Neuron (in vitro differentiated cells): Measurements from ENCODE around the gene CUX1.
"Not testable (repeated sequence)": the region's sequence is repeated elsewhere in the genome, so short reads cannot be mapped to it uniquely, and the experiment has no call there.

Experiments used
- H2AFZ ChIP-seq: one replicate; pipeline ENCODE4 v1.6.1; 2013; ENCODE audit warnings: low read depth, mild to moderate bottlenecking, inconsistent platforms, low read length, moderate library complexity
- H3K27me3 ChIP-seq: one replicate; pipeline ENCODE4 v1.6.1; 2013; ENCODE audit warnings: low read length; ENCODE audit not compliant: insufficient read depth
- H3K36me3 ChIP-seq: one replicate; pipeline ENCODE4 v1.6.1; 2013; ENCODE audit warnings: low read length; ENCODE audit not compliant: insufficient read depth
- H3K4me1 ChIP-seq: one replicate; pipeline ENCODE4 v1.6.1; 2013; ENCODE audit warnings: low read length; ENCODE audit not compliant: insufficient read depth
- H3K4me3 ChIP-seq: 2 replicates; pipeline ENCODE4 v1.5.1; 2013; ENCODE audit warnings: mild to moderate bottlenecking, low read length, moderate library complexity
- H3K9me3 ChIP-seq: one replicate; pipeline ENCODE4 v1.6.1; 2013; ENCODE audit warnings: low read length

Gene CUX1

DNA sequence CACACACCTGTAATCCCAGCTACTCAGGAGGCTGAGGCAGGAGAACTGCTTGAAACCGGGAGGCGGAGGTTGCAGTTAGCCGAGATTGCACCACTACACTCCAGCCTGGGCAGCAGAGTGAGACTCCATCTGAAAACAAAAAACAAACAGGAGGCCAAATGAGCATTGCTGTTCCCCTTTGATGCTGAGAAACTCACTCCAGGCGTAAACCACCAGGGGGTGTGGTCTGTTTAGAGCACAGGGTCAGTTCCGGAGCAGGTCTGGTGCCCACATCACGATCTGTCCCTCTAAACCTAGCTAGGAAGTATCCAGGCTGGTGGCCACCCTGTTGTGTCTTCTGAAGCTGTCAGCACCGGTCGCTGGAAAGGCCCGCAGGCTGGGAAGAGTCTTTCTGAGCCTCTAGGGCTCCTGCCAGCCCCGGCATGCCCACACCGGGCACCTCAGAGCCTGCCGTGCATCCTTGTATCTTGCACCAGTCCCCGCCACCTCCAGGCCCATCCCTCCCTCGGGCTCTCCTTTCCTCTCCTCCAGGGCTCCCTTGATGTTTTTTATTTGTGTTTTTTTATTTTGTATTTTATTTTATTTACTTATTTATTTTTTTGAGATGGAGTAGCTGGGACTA lies 402.9 kb downstream of the CUX1 start:
- no peak overlapping the region for H3K4me3 ChIP-seq
- no peak overlapping the region for H2AFZ ChIP-seq
- H3K4me1 ChIP-seq: peaks cover under 1% of the 10 kb centered on the region
- no peaks in the 10 kb centered on the region for H3K9me3 ChIP-seq
- peaks cover 5% of the 10 kb centered on the region for H3K36me3 ChIP-seq
- no peaks in the 10 kb centered on the region for H3K27me3 ChIP-seq

DNA sequence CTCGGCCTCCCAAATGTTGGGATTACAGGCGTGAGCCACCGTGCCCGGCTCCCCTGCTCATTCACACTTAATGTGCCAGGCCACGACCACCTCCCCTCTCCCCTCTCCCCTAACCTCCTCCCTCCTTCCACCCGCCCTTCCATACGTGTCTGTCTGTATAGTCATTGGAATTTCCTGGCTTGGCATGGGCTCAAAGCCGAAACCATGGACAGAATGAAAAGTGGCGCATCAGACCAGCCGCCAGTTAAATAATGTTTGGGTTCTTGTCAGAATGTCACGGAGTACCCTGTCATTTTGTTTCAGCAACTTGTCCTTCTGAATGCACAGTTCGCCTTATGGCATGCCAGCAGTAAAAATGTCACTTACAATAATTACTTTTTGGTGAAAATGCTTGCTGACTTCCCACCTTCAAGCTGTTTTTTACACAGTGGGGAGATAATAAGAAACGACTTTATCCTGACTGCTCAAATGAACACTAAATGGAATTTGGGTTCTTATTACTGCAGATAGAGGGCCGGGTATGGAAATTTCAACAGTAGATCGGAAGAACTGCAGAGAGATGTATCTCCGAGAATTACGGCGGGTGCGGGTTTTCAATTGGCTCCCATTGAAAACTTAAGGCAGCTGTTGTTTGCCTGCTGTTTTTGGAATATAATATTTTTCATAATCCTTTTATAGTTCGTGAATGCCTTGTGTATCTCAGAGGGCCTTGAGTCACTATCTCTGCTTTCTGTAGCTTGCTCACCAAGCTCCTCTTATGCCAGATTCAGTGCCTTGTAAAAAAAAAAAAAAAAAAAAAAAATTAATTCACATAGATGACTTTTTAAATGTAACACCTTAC lies 403.8 kb downstream of the CUX1 start:
- no peaks in the 10 kb centered on the region for H3K27me3 ChIP-seq
- no peak overlapping the region for H3K4me3 ChIP-seq
- no peaks in the 10 kb centered on the region for H3K4me1 ChIP-seq
- H3K9me3 ChIP-seq: no peaks in the 10 kb centered on the region
- H3K36me3 ChIP-seq: peaks cover 5% of the 10 kb centered on the region
- no peak overlapping the region for H2AFZ ChIP-seq

DNA sequence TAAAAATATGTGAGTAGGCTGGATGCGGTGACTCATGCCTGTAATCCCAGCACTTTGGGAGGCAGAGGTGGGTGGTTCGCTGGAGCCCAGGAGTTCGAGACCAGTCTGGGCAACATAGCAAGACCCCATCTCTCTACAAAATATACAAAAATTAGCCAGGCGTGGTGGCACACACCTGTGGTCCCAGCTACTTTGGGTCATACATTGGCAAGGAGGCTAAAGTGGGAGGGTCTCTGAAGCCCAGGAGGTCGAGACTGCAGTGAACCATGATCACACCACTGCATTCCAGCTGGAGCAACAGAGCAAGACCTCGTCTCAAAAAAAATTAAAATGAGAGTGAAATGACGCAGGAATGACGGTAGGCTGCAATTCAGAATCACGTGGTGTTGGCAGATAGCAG lies 404.5 kb downstream of the CUX1 start:
- Histone ChIP-seq H3K4me1 (no peaks in the 10 kb centered on the region), H3K4me3 (no peak overlapping the region), H3K9me3 (no peaks in the 10 kb centered on the region), H2AFZ (no peak overlapping the region), H3K36me3 (no peaks in the 10 kb centered on the region), H3K27me3 (no peaks in the 10 kb centered on the region)

DNA sequence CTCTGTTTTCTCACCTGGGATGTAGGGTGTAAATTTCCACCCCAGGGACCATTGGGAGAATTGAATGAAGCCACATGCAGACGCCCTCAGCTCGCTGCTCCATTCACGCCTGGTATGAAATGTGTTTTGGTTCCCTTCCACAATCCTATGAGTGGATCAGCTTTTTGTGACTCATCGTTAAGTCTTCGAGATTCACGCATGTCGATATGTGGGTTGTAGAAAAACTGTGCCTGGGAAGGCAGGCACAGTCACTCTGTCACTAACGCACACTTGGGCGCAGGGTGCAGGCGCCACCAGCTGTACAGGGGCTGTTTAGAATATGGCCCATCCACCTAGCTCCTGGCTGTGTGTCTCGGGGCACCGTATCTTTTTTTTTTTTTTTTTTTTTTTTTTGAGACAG lies 405.0 kb downstream of the CUX1 start:
- H2AFZ ChIP-seq: no peak overlapping the region
- H3K9me3 ChIP-seq: no peaks in the 10 kb centered on the region
- no peaks in the 10 kb centered on the region for H3K4me1 ChIP-seq
- H3K36me3 ChIP-seq: peaks cover 4% of the 10 kb centered on the region
- no peaks in the 10 kb centered on the region for H3K27me3 ChIP-seq
- H3K4me3 ChIP-seq: no peak overlapping the region

DNA sequence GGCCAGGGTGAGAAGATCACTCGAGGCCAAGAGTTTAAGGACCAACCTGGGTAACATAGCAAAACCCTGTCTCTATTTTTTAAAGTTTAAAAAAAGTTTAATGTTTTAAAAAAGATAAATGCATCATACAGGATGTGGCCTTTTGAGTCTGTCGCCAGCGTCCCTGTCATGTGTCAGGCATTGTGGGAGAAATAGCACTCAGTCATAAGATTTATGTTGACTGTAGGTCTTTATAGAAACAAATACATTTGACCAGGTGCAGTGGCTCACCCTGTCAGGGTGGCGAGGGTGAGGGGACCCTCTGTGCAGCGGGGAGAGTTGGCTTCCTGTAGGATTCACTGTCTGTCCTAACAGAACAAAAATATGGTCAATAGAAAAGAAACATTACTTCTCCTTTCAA lies 405.8 kb downstream of the CUX1 start:
- Histone ChIP-seq H3K4me1 (no peaks in the 10 kb centered on the region), H3K27me3 (no peaks in the 10 kb centered on the region), H3K4me3 (no peak overlapping the region), H3K9me3 (no peaks in the 10 kb centered on the region), H2AFZ (no peak overlapping the region), H3K36me3 (peaks cover 11% of the 10 kb centered on the region)

DNA sequence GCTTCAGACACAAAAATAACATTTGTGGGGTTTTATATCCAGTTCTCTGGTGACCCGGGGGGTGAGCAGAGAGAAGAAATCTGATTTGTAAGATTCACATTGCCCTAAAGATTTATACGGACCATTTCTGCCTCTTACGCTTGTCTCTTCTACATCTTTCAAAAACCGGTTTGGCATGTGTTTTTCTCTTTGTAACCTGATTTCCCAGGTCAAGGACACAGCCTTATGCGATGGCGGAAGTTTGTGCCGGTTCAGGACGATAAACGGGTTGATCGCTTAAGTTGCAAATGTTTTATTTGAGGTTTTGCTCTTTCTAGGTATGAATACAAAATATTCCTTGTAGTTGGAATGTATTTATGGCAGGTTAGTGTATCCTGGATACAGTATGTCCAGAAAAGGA lies 407.6 kb downstream of the CUX1 start:
- Histone ChIP-seq H3K4me1 (no peaks in the 10 kb centered on the region), H3K27me3 (no peaks in the 10 kb centered on the region), H3K9me3 (no peaks in the 10 kb centered on the region), H2AFZ (no peak overlapping the region), H3K36me3 (peaks cover 22% of the 10 kb centered on the region), H3K4me3 (no peak overlapping the region)

DNA sequence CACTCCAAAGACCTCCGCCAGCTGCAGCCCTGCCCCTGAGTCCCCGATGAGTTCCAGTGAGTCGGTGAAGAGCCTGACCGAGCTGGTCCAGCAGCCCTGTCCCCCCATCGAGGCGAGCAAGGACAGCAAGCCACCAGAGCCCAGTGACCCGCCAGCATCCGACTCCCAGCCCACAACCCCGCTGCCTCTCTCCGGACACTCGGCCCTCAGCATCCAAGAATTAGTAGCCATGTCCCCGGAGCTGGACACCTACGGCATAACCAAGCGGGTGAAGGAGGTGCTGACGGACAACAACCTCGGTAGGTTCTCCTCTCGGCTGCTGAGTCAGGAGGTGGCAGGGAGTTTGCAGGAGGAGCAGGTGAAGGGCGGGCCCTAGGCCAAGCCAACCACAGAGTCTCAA lies 409.9 kb downstream of the CUX1 start:
- Histone ChIP-seq H2AFZ (no peak overlapping the region), H3K27me3 (no peaks in the 10 kb centered on the region), H3K4me1 (no peaks in the 10 kb centered on the region), H3K9me3 (no peaks in the 10 kb centered on the region), H3K4me3 (no peak overlapping the region), H3K36me3 (peaks cover 27% of the 10 kb centered on the region)

DNA sequence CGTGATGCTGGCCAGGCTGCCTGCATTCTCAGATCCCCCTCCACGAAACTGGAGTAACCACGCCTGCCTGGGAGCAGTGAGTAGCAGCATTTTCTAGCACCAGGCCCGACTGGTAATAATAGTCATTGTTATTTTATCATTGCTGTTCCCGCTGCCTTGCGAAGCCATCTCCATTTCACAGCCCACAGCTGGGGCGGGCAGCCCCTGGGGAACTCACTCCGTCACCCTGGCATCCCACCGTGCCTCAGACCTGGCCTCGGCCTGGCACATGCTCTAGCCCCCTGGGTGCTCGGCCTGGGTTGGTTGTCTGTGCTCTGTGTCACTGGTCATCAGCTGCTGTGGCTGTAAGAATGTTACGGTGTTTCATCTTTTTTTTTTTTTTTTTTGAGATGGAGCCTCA lies 411.5 kb downstream of the CUX1 start:
- Histone ChIP-seq H3K27me3 (no peaks in the 10 kb centered on the region), H3K9me3 (no peaks in the 10 kb centered on the region), H3K4me1 (no peaks in the 10 kb centered on the region), H3K36me3 (peaks cover 33% of the 10 kb centered on the region), H2AFZ (no peak overlapping the region), H3K4me3 (no peak overlapping the region)

DNA sequence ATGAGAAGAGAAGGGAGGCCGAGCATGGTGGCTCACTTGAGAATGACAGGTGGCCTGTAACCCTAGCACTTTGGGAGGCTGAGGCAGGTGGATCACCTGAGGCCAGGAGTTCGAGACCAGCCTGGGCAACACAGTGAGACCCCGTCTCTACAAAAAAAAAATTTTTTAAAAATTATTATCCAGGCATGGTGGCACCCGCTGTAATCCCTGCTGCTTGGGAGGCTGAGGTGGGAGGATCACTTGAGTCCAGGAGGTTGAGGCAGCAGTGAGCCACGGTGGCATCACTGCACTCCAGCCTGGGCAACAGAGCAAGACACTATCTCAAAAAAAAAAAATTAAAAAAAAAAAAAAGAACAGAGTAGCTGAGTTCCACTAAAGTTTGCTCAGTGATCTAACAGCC lies 412.7 kb downstream of the CUX1 start:
- peaks cover 37% of the 10 kb centered on the region for H3K36me3 ChIP-seq
- not testable (repeated sequence) for H2AFZ ChIP-seq, H3K4me3 ChIP-seq, H3K27me3 ChIP-seq, H3K4me1 ChIP-seq, H3K9me3 ChIP-seq

DNA sequence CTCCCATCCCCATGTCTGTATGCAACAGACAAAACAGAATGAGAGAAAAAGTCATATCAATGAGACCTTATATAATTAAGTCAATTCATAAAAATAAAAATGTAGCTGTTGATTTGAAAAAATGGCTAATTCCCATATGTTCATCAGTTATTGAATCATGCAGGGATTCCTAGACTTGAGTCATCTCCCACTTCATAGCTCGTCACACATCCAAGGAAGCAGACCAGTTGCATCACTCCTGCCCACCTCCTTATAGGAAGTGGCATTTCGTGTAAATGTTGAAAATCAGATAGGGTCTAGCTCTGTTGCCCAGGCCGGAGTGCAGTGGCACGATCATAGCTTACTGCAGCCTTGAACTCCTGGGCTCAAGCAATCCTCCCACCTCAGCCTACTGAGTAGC lies 413.2 kb downstream of the CUX1 start:
- no peaks in the 10 kb centered on the region for H3K9me3 ChIP-seq
- no peak overlapping the region for H3K4me3 ChIP-seq
- no peaks in the 10 kb centered on the region for H3K27me3 ChIP-seq
- no peaks in the 10 kb centered on the region for H3K4me1 ChIP-seq
- no peak overlapping the region for H2AFZ ChIP-seq
- H3K36me3 ChIP-seq: peaks cover 37% of the 10 kb centered on the region

DNA sequence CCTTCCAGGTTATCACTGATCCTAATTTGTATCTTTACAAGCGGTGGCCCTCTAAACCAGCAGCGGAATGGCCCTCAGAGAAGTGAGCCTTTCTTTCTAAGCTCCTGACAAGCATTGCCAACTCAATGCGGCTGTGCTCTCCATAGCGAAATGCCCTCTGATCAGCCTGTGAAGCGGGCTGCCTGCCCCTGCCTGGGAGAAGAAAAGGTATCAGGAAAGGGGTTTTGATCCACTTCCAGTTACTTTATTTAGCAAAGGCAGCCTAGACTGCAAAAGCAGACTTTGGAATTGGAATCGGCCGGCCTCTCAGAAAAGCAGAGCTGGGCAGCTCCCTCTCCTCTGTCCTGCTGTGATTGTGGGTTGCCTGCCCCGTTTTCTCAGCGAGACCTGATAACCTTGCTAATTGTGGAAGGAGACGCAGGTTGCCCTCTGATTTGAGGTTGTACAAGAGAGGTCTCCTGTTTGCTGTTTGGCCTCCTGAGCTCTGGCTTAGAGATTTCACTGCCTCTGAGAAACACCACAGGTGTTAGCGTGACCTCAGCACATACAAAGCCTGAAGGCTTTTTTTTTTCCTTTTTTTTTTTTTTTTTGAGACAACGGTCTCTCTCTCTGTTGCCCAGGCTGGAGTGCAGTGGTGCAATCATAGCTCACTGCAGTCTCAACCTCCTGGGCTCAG lies 415.3 kb downstream of the CUX1 start:
- no peak overlapping the region for H3K4me3 ChIP-seq
- H3K4me1 ChIP-seq: peaks cover 5% of the 10 kb centered on the region
- H2AFZ ChIP-seq: no peak overlapping the region
- peaks cover 33% of the 10 kb centered on the region for H3K36me3 ChIP-seq
- no peaks in the 10 kb centered on the region for H3K27me3 ChIP-seq
- H3K9me3 ChIP-seq: no peaks in the 10 kb centered on the region

DNA sequence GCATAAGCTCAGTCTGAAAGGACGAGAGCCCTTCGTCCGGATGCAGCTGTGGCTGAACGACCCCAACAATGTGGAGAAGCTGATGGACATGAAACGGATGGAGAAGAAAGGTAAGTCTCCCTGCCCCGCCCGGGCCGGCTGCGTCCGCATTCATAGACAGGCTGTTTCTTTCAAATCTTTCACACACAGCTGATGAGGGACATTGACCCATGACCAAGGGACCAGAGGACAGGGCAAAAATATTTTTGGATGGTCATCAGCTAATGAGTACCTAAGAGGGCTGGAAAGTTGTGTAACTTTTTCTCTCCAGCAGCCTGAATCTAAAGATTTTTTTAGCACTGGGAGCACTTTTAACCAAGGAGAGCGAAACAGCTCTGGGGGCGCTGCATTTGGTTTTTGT lies 416.7 kb downstream of the CUX1 start:
- Histone ChIP-seq H3K36me3 (peaks cover 22% of the 10 kb centered on the region), H3K27me3 (no peaks in the 10 kb centered on the region), H3K9me3 (no peaks in the 10 kb centered on the region), H3K4me1 (peaks cover 5% of the 10 kb centered on the region), H2AFZ (no peak overlapping the region), H3K4me3 (no peak overlapping the region)

DNA sequence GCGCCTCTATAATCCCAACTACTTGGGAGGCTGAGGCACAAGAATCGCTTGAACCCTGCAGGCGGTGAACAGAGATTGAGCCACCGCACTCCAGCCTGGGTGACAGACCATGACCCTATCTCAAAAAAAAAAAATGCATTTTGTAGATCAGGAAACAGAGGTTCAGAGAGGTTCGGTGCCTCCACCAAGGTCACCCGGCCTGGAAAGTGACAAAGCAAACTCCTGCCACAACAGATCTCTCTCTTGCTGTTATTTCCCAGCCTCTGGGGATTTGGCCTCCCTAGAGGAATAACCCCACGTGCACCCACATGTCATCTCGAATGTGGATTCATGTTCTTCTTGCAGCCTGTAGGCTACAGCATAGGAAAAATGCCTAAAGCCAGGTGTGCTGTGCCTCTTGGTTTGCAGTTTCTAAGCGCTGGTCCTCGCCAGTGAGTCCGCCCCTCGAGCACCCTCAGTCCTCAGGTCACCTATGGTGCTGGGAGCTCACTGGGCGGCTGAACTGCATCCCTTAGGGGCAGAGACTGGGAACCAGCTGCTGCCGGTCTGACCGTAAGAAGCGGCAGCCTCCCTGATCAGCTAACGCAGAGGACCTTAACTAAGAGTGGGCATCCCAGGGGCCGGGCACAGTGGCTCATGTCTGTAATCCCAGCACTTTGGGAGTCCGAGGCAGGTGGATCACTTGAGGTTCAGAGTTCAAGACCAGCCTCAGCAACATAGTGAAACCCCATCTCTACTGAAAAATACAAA lies 417.6 kb downstream of the CUX1 start:
- H3K36me3 ChIP-seq: peaks cover 25% of the 10 kb centered on the region
- H3K4me1 ChIP-seq: peaks cover 5% of the 10 kb centered on the region
- H2AFZ ChIP-seq: no peak overlapping the region
- H3K27me3 ChIP-seq: no peaks in the 10 kb centered on the region
- H3K9me3 ChIP-seq: no peaks in the 10 kb centered on the region
- no peak overlapping the region for H3K4me3 ChIP-seq
